ENCODE data around the gene NEK9. TPM values are rescaled to one million over a fixed set of nuclear protein-coding genes. Genes with fewer than 3 reads are reported as not detected.
A peak's percentile ranks its signal among the peaks of the same experiment; 100 is the strongest.

NEK9 gene
- total and polyA plus RNA-seq, 2 experiments from 2014 or later: 16.3 to 31.1 TPM

DNA sequence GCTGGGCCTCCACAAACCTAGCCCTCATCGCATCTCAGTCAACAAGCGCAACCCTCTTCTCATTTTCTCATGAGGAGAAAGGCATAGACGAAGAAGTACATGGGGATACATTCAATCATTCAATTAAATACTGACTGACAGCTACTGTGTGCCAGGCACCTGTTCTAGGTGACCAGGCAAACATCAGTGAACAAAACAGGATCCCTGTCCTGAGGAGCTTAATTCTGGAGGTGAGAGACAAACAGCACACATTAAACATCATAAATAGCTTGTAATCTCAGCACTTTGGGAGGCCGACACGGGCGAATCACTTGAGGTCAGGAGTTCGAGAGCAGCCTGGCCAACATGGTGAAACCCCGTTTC, 62.7 kb downstream of the NEK9 start:
- H3K4me1 ChIP-seq (ENCODE audit: insufficient read depth): peaks cover 9% of the 10 kb centered on the region; the same call in 1 of the 2 replicates
- peaks cover 49% of the 10 kb centered on the region for H3K79me2 ChIP-seq (replicated peaks; ENCODE audit: insufficient read depth)
- no peak for TF ChIP-seq EZH2phosphoT487 (IDR thresholded peaks at IDR 0.05; ENCODE audit: unreplicated experiment)
- no peak for TF ChIP-seq STAT1 (IDR thresholded peaks at IDR 0.05; ENCODE audit: unreplicated experiment)
- TF ChIP-seq JUNB (IDR thresholded peaks at IDR 0.05; ENCODE audit: unreplicated experiment): no peak
- TF ChIP-seq ZNF114 (CRISPR knock-in tag; IDR thresholded peaks at IDR 0.05): no peak
- no peak for TF ChIP-seq NANOG (IDR thresholded peaks at IDR 0.05; ENCODE audit: borderline replicate concordance)
- TF ChIP-seq, protein P1, sequence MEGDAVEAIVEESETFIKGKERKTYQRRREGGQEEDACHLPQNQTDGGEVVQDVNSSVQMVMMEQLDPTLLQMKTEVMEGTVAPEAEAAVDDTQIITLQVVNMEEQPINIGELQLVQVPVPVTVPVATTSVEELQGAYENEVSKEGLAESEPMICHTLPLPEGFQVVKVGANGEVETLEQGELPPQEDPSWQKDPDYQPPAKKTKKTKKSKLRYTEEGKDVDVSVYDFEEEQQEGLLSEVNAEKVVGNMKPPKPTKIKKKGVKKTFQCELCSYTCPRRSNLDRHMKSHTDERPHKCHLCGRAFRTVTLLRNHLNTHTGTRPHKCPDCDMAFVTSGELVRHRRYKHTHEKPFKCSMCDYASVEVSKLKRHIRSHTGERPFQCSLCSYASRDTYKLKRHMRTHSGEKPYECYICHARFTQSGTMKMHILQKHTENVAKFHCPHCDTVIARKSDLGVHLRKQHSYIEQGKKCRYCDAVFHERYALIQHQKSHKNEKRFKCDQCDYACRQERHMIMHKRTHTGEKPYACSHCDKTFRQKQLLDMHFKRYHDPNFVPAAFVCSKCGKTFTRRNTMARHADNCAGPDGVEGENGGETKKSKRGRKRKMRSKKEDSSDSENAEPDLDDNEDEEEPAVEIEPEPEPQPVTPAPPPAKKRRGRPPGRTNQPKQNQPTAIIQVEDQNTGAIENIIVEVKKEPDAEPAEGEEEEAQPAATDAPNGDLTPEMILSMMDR (conservative IDR thresholded peaks at IDR 0.05; ENCODE audit: low read depth in 2 of 2): no peak
- TF ChIP-seq, protein P2, sequence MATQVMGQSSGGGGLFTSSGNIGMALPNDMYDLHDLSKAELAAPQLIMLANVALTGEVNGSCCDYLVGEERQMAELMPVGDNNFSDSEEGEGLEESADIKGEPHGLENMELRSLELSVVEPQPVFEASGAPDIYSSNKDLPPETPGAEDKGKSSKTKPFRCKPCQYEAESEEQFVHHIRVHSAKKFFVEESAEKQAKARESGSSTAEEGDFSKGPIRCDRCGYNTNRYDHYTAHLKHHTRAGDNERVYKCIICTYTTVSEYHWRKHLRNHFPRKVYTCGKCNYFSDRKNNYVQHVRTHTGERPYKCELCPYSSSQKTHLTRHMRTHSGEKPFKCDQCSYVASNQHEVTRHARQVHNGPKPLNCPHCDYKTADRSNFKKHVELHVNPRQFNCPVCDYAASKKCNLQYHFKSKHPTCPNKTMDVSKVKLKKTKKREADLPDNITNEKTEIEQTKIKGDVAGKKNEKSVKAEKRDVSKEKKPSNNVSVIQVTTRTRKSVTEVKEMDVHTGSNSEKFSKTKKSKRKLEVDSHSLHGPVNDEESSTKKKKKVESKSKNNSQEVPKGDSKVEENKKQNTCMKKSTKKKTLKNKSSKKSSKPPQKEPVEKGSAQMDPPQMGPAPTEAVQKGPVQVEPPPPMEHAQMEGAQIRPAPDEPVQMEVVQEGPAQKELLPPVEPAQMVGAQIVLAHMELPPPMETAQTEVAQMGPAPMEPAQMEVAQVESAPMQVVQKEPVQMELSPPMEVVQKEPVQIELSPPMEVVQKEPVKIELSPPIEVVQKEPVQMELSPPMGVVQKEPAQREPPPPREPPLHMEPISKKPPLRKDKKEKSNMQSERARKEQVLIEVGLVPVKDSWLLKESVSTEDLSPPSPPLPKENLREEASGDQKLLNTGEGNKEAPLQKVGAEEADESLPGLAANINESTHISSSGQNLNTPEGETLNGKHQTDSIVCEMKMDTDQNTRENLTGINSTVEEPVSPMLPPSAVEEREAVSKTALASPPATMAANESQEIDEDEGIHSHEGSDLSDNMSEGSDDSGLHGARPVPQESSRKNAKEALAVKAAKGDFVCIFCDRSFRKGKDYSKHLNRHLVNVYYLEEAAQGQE (IDR thresholded peaks at IDR 0.05; ENCODE audit: unreplicated experiment): no peak
- no peak for TF ChIP-seq CREB1 (CRISPR knock-in tag; IDR thresholded peaks at IDR 0.05; ENCODE audit: low read depth)
- TF ChIP-seq, protein P3, sequence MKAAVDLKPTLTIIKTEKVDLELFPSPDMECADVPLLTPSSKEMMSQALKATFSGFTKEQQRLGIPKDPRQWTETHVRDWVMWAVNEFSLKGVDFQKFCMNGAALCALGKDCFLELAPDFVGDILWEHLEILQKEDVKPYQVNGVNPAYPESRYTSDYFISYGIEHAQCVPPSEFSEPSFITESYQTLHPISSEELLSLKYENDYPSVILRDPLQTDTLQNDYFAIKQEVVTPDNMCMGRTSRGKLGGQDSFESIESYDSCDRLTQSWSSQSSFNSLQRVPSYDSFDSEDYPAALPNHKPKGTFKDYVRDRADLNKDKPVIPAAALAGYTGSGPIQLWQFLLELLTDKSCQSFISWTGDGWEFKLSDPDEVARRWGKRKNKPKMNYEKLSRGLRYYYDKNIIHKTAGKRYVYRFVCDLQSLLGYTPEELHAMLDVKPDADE (IDR thresholded peaks at IDR 0.05): no peak
- no peak for TF ChIP-seq EZH2 (IDR thresholded peaks at IDR 0.05; ENCODE audit: low read depth, unreplicated experiment)
- no peak for TF ChIP-seq POLR2AphosphoS5 (IDR thresholded peaks at IDR 0.05; ENCODE audit: low read depth)
- TF ChIP-seq ZNF331 (CRISPR knock-in tag; IDR thresholded peaks at IDR 0.05; ENCODE audit: low read depth): no peak
- TF ChIP-seq, protein P4, sequence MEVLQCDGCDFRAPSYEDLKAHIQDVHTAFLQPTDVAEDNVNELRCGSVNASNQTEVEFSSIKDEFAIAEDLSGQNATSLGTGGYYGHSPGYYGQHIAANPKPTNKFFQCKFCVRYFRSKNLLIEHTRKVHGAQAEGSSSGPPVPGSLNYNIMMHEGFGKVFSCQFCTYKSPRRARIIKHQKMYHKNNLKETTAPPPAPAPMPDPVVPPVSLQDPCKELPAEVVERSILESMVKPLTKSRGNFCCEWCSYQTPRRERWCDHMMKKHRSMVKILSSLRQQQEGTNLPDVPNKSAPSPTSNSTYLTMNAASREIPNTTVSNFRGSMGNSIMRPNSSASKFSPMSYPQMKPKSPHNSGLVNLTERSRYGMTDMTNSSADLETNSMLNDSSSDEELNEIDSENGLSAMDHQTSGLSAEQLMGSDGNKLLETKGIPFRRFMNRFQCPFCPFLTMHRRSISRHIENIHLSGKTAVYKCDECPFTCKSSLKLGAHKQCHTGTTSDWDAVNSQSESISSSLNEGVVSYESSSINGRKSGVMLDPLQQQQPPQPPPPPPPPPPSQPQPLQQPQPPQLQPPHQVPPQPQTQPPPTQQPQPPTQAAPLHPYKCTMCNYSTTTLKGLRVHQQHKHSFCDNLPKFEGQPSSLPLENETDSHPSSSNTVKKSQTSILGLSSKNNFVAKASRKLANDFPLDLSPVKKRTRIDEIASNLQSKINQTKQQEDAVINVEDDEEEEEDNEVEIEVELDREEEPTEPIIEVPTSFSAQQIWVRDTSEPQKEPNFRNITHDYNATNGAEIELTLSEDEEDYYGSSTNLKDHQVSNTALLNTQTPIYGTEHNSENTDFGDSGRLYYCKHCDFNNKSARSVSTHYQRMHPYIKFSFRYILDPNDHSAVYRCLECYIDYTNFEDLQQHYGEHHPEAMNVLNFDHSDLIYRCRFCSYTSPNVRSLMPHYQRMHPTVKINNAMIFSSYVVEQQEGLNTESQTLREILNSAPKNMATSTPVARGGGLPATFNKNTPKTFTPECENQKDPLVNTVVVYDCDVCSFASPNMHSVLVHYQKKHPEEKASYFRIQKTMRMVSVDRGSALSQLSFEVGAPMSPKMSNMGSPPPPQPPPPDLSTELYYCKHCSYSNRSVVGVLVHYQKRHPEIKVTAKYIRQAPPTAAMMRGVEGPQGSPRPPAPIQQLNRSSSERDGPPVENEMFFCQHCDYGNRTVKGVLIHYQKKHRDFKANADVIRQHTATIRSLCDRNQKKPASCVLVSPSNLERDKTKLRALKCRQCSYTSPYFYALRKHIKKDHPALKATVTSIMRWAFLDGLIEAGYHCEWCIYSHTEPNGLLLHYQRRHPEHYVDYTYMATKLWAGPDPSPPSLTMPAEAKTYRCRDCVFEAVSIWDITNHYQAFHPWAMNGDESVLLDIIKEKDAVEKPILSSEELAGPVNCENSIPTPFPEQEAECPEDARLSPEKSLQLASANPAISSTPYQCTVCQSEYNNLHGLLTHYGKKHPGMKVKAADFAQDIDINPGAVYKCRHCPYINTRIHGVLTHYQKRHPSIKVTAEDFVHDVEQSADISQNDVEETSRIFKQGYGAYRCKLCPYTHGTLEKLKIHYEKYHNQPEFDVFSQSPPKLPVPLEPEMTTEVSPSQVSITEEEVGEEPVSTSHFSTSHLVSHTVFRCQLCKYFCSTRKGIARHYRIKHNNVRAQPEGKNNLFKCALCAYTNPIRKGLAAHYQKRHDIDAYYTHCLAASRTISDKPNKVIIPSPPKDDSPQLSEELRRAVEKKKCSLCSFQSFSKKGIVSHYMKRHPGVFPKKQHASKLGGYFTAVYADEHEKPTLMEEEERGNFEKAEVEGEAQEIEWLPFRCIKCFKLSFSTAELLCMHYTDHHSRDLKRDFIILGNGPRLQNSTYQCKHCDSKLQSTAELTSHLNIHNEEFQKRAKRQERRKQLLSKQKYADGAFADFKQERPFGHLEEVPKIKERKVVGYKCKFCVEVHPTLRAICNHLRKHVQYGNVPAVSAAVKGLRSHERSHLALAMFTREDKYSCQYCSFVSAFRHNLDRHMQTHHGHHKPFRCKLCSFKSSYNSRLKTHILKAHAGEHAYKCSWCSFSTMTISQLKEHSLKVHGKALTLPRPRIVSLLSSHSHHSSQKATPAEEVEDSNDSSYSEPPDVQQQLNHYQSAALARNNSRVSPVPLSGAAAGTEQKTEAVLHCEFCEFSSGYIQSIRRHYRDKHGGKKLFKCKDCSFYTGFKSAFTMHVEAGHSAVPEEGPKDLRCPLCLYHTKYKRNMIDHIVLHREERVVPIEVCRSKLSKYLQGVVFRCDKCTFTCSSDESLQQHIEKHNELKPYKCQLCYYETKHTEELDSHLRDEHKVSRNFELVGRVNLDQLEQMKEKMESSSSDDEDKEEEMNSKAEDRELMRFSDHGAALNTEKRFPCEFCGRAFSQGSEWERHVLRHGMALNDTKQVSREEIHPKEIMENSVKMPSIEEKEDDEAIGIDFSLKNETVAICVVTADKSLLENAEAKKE (CRISPR knock-in tag; IDR thresholded peaks at IDR 0.05): no peak
- H2AFZ ChIP-seq: peak overlapping the region; percentile 80; the same call in 1 of the 2 replicates
- H3K36me3 Mint-ChIP-seq (ENCODE audit: low read depth): peaks cover 21% of the 10 kb centered on the region
- peaks cover 4% of the 10 kb centered on the region; the same call in 2 of the 3 replicates for H3K4me1 Mint-ChIP-seq
- ATAC-seq: no peak
- H3K4me2 ChIP-seq: peak overlapping the region; percentile 91
- no peaks in the 10 kb centered on the region for H3F3A ChIP-seq (replicated peaks; ENCODE audit: low read depth)
- no peak overlapping the region for H3K27ac Mint-ChIP-seq
- no peaks in the 10 kb centered on the region for H3K9me2 ChIP-seq (ENCODE audit: insufficient read depth)
- no peaks in the 10 kb centered on the region; the same call in 1 of the 2 replicates for H4K20me1 ChIP-seq (replicated peaks; ENCODE audit: insufficient read depth)
- no peak overlapping the region for H3K27ac ChIP-seq (ENCODE audit: low read depth)
- no peaks in the 10 kb centered on the region for H3K27me3 ChIP-seq (ENCODE audit: insufficient read depth)
- peaks cover 2% of the 10 kb centered on the region for H3K27me3 Mint-ChIP-seq (ENCODE audit: insufficient read depth, low read depth, poor library complexity)
- H3K36me3 ChIP-seq (ENCODE audit: insufficient read depth): peaks cover 8% of the 10 kb centered on the region; the same call in 1 of the 2 replicates
- H3K9me3 Mint-ChIP-seq: peaks cover 8% of the 10 kb centered on the region; the same call in 2 of the 3 replicates
- H3K4me3 ChIP-seq: peak overlapping the region; percentile 82
- H3K4me3 Mint-ChIP-seq: peak overlapping the region; percentile 97
- DNase-seq (ENCODE audit: low spot score): no peak
